Gastroesophageal sphincter (tissue), 3 donors: Measurements from ENCODE around the gene SCN4A.

Source experiments
- CTCF ChIP-seq, 4 experiments: fragments of 200-600 bp in 2 of 4; fragments of 450-650 bp in 2 of 4; sonication (generic) in 1 of 4; IDR thresholded peaks; one replicate each; pipeline ENCODE4 v1.5.1; 2017 to 2019; ENCODE audit warnings: antibody characterized with exemption in 4 of 4, mild to moderate bottlenecking in 2 of 4, moderate library complexity in 2 of 4
- POLR2A ChIP-seq, 2 donors: fragments of 450-650 bp; IDR thresholded peaks; one replicate each; pipeline ENCODE4 v1.6.1; 2017; ENCODE audit warnings: antibody characterized with exemption in 2 of 2, mild to moderate bottlenecking in 2 of 2, moderate library complexity in 1 of 2

GRCh38 chr17:63911657-63912100 is 61.0 kb downstream of the SCN4A start:
- TF ChIP-seq CTCF (IDR thresholded peaks at IDR 0.05) (peak in 2 of 4 experiments; percentile 85 to 92), POLR2A (IDR thresholded peaks at IDR 0.05) (no peak)
